Measurements from ENCODE around the gene GLRX2.

Gene GLRX2

GRCh38 chr1:193111641-193112090, 6.5 kb upstream of the GLRX2 start:
- DNase-seq: no peak

- no peak for DNase-seq
These were observed 5.7 kb upstream of the GLRX2 start for GRCh38 chr1:193110864-193111263.

- no peak for DNase-seq
These were observed 5.0 kb upstream of the GLRX2 start for GRCh38 chr1:193110246-193110645.

GRCh38 chr1:193109619-193110018, 4.4 kb upstream of the GLRX2 start:
- no peak for DNase-seq

- DNase-seq: no peak
These were observed 3.3 kb upstream of the GLRX2 start for GRCh38 chr1:193108471-193108870.

- DNase-seq: no peak
These were observed 585 bp upstream of the GLRX2 start for GRCh38 chr1:193105821-193106177.

- DNase-seq: peak; percentile 5 to 8
These were observed 710 bp downstream of the GLRX2 start for GRCh38 chr1:193104502-193104906.

- DNase-seq: no peak
These were observed 1.3 kb downstream of the GLRX2 start for GRCh38 chr1:193103759-193104501.

GRCh38 chr1:193102662-193103061, 2.6 kb downstream of the GLRX2 start:
- DNase-seq: no peak

GRCh38 chr1:193094112-193094511, 11.1 kb downstream of the GLRX2 start:
- DNase-seq: no peak

GRCh38 chr1:193090865-193091264, 14.3 kb downstream of the GLRX2 start:
- DNase-seq: no peak

- DNase-seq: no peak
These were observed 17.3 kb downstream of the GLRX2 start for GRCh38 chr1:193087893-193088292.

GRCh38 chr1:193086342-193086741, 18.9 kb downstream of the GLRX2 start:
- no peak for DNase-seq

GRCh38 chr1:193085263-193085662, 20.0 kb downstream of the GLRX2 start:
- no peak for DNase-seq

- no peak for DNase-seq
These were observed 21.7 kb downstream of the GLRX2 start for GRCh38 chr1:193083365-193084088.

GRCh38 chr1:193079187-193079586, 26.0 kb downstream of the GLRX2 start:
- no peak for DNase-seq

- DNase-seq: no peak
These were observed 27.2 kb downstream of the GLRX2 start for GRCh38 chr1:193077991-193078390.

GRCh38 chr1:193070942-193071341, 34.3 kb downstream of the GLRX2 start:
- DNase-seq: no peak

GRCh38 chr1:193070386-193070753, 34.8 kb downstream of the GLRX2 start:
- DNase-seq: no peak

- DNase-seq: no peak
These were observed 35.3 kb downstream of the GLRX2 start for GRCh38 chr1:193069748-193070385.

- DNase-seq: no peak
These were observed 37.2 kb downstream of the GLRX2 start for GRCh38 chr1:193068013-193068412.

GRCh38 chr1:193066606-193067005, 38.6 kb downstream of the GLRX2 start:
- DNase-seq: no peak

- no peak for DNase-seq
These were observed 39.3 kb downstream of the GLRX2 start for GRCh38 chr1:193065954-193066353.

Measured in activated CD4-positive, alpha-beta T cell treated with anti-CD3 and anti-CD28 coated beads for 4 hours (primary cell).